22Rv1 (cell line): ENCODE measurements around the gene RAB42.

Source experiments
- CTCF ChIP-seq: fragments of 450-650 bp; IDR thresholded peaks from 2 replicates; pipeline ENCODE4 v1.5.1; 2017; ENCODE audit warnings: mild to moderate bottlenecking
- ZFX ChIP-seq: fragments of 450-650 bp; IDR thresholded peaks from 2 replicates; pipeline ENCODE4 v1.6.1; 2017; ENCODE audit warnings: antibody characterized with exemption, borderline replicate concordance

DNA sequence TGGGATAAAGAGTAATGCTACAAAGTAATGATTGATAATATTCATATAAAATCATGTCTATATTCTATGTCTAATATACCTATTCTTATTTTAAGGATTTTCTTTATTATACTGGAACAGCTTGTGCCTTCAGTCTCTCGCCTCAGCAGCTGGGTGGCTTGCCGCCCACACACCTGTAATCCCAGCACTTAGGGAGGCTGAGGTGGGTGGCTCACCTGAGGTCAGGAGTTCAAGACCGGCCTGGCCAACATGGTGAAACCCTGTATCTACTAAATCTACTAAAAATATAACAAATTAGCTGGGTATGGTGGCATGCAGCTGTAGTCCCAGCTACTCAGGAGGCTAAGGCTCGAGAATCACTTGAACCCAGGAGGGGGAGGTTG lies 46.8 kb upstream of the RAB42 start:
- TF ChIP-seq CTCF: no peak
- no peak for TF ChIP-seq ZFX
